Esophagus muscularis mucosa (tissue), 4 donors: ENCODE measurements around the gene ATP1A1.

ENCODE experiments used
- EP300 ChIP-seq: sonication (generic); formaldehyde crosslinking; IDR thresholded peaks from one replicate; pipeline ENCODE4 v1.6.1; 2017; ENCODE audit warnings: antibody characterized with exemption
- POLR2A ChIP-seq: fragments of 450-650 bp; IDR thresholded peaks from one replicate; pipeline ENCODE4 v1.6.1; 2017; ENCODE audit warnings: antibody characterized with exemption, moderate library complexity, mild to moderate bottlenecking, low read depth
- POLR2AphosphoS5 ChIP-seq, 2 donors: sonication (generic); formaldehyde crosslinking; IDR thresholded peaks; one replicate each; pipeline ENCODE4 v1.6.1; 2017; ENCODE audit warnings: antibody characterized with exemption in 2 of 2
- TF ChIP-seq, protein P1 (sequence below), 3 experiments: fragments of 200-600 bp in 2 of 3; fragments of 450-650 bp in 1 of 3; sonication (generic) in 2 of 3; IDR thresholded peaks; one replicate each; pipeline ENCODE4 v1.5.1; 2017 to 2019; ENCODE audit warnings: antibody characterized with exemption in 3 of 3, mild to moderate bottlenecking in 2 of 3, moderate library complexity in 1 of 3

- TF ChIP-seq, protein P1, sequence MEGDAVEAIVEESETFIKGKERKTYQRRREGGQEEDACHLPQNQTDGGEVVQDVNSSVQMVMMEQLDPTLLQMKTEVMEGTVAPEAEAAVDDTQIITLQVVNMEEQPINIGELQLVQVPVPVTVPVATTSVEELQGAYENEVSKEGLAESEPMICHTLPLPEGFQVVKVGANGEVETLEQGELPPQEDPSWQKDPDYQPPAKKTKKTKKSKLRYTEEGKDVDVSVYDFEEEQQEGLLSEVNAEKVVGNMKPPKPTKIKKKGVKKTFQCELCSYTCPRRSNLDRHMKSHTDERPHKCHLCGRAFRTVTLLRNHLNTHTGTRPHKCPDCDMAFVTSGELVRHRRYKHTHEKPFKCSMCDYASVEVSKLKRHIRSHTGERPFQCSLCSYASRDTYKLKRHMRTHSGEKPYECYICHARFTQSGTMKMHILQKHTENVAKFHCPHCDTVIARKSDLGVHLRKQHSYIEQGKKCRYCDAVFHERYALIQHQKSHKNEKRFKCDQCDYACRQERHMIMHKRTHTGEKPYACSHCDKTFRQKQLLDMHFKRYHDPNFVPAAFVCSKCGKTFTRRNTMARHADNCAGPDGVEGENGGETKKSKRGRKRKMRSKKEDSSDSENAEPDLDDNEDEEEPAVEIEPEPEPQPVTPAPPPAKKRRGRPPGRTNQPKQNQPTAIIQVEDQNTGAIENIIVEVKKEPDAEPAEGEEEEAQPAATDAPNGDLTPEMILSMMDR (IDR thresholded peaks at IDR 0.05), result no peak
- TF ChIP-seq POLR2A (no peak), EP300 (no peak), POLR2AphosphoS5 (IDR thresholded peaks at IDR 0.05) (no peak)
Measured at GRCh38 chr1:116374353-116375147, 1.5 kb downstream of the ATP1A1 start.
